Measurements from ENCODE around the gene NAV2. TPM values are rescaled to one million over a fixed set of nuclear protein-coding genes. Genes with fewer than 3 reads are reported as not detected.

The NAV2 gene
- total and polyA plus RNA-seq, 2 experiments from 2014 or later = 26.0 to 45.0 TPM

- TF ChIP-seq EZH2phosphoT487 (IDR thresholded peaks at IDR 0.05; ENCODE audit: unreplicated experiment) (no peak), NANOG (IDR thresholded peaks at IDR 0.05; ENCODE audit: borderline replicate concordance) (no peak), ZNF331 (CRISPR knock-in tag; IDR thresholded peaks at IDR 0.05; ENCODE audit: low read depth) (no peak), EZH2 (IDR thresholded peaks at IDR 0.05; ENCODE audit: low read depth, unreplicated experiment) (no peak), REST (IDR thresholded peaks at IDR 0.05; ENCODE audit: unreplicated experiment) (no peak), ZNF114 (CRISPR knock-in tag; IDR thresholded peaks at IDR 0.05) (no peak), JUNB (IDR thresholded peaks at IDR 0.05; ENCODE audit: unreplicated experiment) (no peak), CREB1 (CRISPR knock-in tag; IDR thresholded peaks at IDR 0.05; ENCODE audit: low read depth) (no peak), ETS1 (IDR thresholded peaks at IDR 0.05) (no peak), STAT1 (IDR thresholded peaks at IDR 0.05; ENCODE audit: unreplicated experiment) (no peak), POLR2AphosphoS5 (IDR thresholded peaks at IDR 0.05; ENCODE audit: low read depth) (no peak)
- TF ChIP-seq, protein P1, sequence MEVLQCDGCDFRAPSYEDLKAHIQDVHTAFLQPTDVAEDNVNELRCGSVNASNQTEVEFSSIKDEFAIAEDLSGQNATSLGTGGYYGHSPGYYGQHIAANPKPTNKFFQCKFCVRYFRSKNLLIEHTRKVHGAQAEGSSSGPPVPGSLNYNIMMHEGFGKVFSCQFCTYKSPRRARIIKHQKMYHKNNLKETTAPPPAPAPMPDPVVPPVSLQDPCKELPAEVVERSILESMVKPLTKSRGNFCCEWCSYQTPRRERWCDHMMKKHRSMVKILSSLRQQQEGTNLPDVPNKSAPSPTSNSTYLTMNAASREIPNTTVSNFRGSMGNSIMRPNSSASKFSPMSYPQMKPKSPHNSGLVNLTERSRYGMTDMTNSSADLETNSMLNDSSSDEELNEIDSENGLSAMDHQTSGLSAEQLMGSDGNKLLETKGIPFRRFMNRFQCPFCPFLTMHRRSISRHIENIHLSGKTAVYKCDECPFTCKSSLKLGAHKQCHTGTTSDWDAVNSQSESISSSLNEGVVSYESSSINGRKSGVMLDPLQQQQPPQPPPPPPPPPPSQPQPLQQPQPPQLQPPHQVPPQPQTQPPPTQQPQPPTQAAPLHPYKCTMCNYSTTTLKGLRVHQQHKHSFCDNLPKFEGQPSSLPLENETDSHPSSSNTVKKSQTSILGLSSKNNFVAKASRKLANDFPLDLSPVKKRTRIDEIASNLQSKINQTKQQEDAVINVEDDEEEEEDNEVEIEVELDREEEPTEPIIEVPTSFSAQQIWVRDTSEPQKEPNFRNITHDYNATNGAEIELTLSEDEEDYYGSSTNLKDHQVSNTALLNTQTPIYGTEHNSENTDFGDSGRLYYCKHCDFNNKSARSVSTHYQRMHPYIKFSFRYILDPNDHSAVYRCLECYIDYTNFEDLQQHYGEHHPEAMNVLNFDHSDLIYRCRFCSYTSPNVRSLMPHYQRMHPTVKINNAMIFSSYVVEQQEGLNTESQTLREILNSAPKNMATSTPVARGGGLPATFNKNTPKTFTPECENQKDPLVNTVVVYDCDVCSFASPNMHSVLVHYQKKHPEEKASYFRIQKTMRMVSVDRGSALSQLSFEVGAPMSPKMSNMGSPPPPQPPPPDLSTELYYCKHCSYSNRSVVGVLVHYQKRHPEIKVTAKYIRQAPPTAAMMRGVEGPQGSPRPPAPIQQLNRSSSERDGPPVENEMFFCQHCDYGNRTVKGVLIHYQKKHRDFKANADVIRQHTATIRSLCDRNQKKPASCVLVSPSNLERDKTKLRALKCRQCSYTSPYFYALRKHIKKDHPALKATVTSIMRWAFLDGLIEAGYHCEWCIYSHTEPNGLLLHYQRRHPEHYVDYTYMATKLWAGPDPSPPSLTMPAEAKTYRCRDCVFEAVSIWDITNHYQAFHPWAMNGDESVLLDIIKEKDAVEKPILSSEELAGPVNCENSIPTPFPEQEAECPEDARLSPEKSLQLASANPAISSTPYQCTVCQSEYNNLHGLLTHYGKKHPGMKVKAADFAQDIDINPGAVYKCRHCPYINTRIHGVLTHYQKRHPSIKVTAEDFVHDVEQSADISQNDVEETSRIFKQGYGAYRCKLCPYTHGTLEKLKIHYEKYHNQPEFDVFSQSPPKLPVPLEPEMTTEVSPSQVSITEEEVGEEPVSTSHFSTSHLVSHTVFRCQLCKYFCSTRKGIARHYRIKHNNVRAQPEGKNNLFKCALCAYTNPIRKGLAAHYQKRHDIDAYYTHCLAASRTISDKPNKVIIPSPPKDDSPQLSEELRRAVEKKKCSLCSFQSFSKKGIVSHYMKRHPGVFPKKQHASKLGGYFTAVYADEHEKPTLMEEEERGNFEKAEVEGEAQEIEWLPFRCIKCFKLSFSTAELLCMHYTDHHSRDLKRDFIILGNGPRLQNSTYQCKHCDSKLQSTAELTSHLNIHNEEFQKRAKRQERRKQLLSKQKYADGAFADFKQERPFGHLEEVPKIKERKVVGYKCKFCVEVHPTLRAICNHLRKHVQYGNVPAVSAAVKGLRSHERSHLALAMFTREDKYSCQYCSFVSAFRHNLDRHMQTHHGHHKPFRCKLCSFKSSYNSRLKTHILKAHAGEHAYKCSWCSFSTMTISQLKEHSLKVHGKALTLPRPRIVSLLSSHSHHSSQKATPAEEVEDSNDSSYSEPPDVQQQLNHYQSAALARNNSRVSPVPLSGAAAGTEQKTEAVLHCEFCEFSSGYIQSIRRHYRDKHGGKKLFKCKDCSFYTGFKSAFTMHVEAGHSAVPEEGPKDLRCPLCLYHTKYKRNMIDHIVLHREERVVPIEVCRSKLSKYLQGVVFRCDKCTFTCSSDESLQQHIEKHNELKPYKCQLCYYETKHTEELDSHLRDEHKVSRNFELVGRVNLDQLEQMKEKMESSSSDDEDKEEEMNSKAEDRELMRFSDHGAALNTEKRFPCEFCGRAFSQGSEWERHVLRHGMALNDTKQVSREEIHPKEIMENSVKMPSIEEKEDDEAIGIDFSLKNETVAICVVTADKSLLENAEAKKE (CRISPR knock-in tag; IDR thresholded peaks at IDR 0.05) = no peak
- TF ChIP-seq, protein P2, sequence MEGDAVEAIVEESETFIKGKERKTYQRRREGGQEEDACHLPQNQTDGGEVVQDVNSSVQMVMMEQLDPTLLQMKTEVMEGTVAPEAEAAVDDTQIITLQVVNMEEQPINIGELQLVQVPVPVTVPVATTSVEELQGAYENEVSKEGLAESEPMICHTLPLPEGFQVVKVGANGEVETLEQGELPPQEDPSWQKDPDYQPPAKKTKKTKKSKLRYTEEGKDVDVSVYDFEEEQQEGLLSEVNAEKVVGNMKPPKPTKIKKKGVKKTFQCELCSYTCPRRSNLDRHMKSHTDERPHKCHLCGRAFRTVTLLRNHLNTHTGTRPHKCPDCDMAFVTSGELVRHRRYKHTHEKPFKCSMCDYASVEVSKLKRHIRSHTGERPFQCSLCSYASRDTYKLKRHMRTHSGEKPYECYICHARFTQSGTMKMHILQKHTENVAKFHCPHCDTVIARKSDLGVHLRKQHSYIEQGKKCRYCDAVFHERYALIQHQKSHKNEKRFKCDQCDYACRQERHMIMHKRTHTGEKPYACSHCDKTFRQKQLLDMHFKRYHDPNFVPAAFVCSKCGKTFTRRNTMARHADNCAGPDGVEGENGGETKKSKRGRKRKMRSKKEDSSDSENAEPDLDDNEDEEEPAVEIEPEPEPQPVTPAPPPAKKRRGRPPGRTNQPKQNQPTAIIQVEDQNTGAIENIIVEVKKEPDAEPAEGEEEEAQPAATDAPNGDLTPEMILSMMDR (conservative IDR thresholded peaks at IDR 0.05; ENCODE audit: low read depth in 2 of 2) = no peak
- Histone ChIP-seq H3K36me3 (ENCODE audit: insufficient read depth) (no peaks in the 10 kb centered on the region), H3F3A (replicated peaks; ENCODE audit: low read depth) (no peaks in the 10 kb centered on the region), H3K9me2 (ENCODE audit: insufficient read depth) (no peaks in the 10 kb centered on the region), H3K27ac (ENCODE audit: low read depth) (no peak overlapping the region), H3K4me3 (no peak overlapping the region), H3K4me2 (no peak overlapping the region), H3K27me3 (ENCODE audit: insufficient read depth) (no peaks in the 10 kb centered on the region), H3K79me2 (replicated peaks; ENCODE audit: insufficient read depth) (no peaks in the 10 kb centered on the region), H4K20me1 (replicated peaks; ENCODE audit: insufficient read depth) (no peaks in the 10 kb centered on the region), H3K4me1 (ENCODE audit: insufficient read depth) (no peaks in the 10 kb centered on the region), H2AFZ (no peak overlapping the region)
- Mint-ChIP-seq H3K27ac (no peak overlapping the region), H3K27me3 (ENCODE audit: insufficient read depth, low read depth, poor library complexity) (peaks cover 4% of the 10 kb centered on the region), H3K4me1 (no peaks in the 10 kb centered on the region), H3K9me3 (no peaks in the 10 kb centered on the region), H3K4me3 (no peak overlapping the region), H3K36me3 (ENCODE audit: low read depth) (no peaks in the 10 kb centered on the region; the same call in 2 of the 3 replicates)
- DNase-seq (ENCODE audit: low spot score) = peak; percentile 22
- ATAC-seq = peak; percentile 52; the same call in 2 of the 3 replicates
These were observed 12.9 kb downstream of the NAV2 start for GRCh38 chr11:19725379-19726079.

Measured in GM23338 (cell line).